GM15510 (cell line): ENCODE data around the gene ATG14.

ENCODE experiments used
- POLR2A ChIP-seq: IDR thresholded peaks from 3 replicates; pipeline ENCODE4 v1.6.1; 2011; ENCODE audit warnings: borderline replicate concordance; ENCODE audit not compliant: insufficient read length; ENCODE audit errors: extremely low read depth

Gene ATG14

GRCh38 chr14:55411426-55412389 lies at the start of gene ATG14:
Gene ATG14 (minus strand): TSS chr14:55411830. CDS start chr14:55411822, 8 bp downstream.
- peak; percentile 70 for TF ChIP-seq POLR2A

GRCh38 chr14:55458800-55459515 lies 47.3 kb upstream of the ATG14 start:
- no peak for TF ChIP-seq POLR2A

GRCh38 chr14:55457496-55457895 lies 45.9 kb upstream of the ATG14 start:
- no peak for TF ChIP-seq POLR2A

DNA sequence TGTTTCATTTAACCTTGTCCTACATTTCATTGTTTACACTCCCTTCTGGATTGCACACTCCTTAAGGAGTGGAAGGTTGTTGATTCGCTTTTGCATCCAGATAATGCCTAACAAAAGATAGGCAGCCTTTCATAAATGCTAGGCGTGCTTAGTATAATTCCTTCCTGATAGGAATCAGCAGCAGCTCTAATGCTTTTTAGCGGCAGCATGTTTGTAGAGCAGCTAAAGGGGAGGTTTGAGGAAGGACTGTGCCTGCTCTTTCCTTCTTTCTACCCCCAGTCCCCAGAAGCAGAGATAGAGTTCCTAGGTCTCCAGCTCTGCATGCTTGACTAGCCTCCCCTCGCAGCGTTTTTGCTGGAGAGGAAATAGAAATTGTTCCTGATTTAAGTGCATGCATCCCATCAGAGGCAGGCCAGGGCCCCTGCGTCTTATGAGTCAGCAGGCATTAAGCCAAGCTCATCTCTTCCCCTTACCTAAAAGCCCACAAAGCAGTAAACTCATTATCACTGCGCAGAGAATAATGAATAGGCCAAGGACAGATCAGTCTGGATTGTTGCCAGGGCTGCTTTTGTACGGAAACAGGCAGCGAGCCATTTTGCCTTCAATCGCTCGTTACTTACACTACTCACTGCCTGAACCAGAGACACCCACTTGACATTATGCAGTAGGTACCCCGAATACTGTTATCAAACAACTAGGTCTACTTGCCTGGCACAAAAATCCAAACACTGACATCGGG lies 42.8 kb upstream of the ATG14 start:
- TF ChIP-seq POLR2A = no peak

- no peak for TF ChIP-seq POLR2A
Observed at GRCh38 chr14:55451950-55452349, 40.3 kb upstream of the ATG14 start.

DNA sequence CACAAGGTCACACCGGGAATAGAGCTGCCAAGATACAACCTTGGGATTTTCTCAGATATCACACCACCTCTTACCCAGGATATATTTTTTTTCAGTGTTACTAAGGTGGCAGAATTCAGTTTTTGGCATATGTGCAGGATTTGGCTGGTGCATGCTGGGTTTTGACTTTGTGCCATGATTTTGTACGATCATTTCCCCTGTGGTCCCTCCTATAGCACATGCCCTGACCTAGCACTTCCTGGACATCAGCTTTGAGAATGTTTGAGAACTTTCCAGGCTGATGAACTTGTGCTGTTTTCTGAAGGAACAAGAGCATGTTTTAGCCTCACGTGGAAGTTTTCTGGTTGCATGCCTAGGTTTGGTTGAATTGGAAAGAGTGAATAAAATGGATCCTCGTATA lies 39.8 kb upstream of the ATG14 start:
- no peak for TF ChIP-seq POLR2A

- TF ChIP-seq POLR2A = no peak
Observed at GRCh38 chr14:55450987-55451386, 39.4 kb upstream of the ATG14 start.

- no peak for TF ChIP-seq POLR2A
Observed at GRCh38 chr14:55450539-55450938, 38.9 kb upstream of the ATG14 start.

GRCh38 chr14:55450124-55450523 lies 38.5 kb upstream of the ATG14 start:
- TF ChIP-seq POLR2A = no peak

DNA sequence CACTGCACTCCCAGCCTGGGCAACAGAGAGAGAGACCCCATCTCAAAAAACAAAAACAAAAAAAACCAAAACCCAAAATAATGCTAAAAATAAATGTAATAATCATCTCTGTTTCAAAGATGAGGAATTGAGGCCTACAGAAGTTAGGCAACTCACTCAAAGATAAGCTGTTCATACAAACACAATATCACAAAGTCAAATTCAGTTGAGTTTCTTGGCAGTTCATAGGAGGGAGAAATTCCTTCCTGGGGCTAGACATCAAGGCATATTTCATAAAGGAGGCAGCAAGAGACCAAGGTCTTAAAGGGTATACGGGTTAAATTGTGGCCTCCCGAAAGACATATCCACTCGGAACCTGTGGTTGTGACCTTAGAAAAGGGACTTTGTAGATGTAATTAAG lies 37.5 kb upstream of the ATG14 start:
- TF ChIP-seq POLR2A = no peak

GRCh38 chr14:55448141-55448614 lies 36.5 kb upstream of the ATG14 start:
- TF ChIP-seq POLR2A = no peak

DNA sequence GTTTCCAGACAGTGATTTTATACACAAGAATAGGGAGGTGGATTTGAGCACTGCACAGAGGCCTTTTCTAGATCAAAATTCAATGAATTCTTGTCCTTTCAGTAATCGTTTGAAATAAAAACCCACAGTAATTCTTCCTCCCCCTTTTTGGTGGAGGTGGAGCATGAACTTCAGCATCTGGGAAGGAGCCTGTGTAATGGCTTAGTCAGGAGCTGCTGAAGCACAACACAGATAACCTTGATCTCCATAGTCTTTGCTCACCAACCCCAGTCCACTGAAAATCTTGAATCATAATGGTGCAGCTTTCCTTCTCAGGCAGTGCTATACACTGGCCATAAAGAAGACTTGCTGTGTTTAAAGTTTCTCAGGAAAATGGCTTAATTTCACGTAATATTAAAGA lies 35.2 kb upstream of the ATG14 start:
- no peak for TF ChIP-seq POLR2A

- no peak for TF ChIP-seq POLR2A
Observed at GRCh38 chr14:55446127-55446736, 34.6 kb upstream of the ATG14 start.

- TF ChIP-seq POLR2A = no peak
Observed at GRCh38 chr14:55441286-55441685, 29.7 kb upstream of the ATG14 start.

DNA sequence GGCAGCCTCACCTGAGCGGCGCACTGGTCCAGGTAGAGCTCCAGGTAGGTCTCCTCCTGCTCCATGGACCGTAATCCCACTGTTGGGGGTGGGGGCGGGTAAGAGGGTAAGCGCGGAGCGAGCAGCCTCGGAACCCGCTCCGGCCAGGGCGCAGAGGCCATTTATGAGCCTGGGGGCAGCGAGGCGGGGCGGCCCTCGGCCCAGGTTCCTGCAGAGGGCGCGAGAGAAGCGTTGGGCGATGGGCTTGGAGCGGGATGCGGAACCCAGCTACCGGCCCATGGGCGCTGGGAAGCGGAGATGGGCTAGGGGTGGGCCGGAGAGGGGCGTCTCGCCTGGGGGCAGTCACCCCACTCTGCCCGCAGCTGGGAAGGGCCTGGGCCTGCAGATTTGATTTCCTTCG lies 28.8 kb upstream of the ATG14 start, which contains the start of gene TBPL2:
TBPL2 (minus strand) TSS at position 232 of the 400 bp plus-strand sequence; CDS start at position 65, 167 bp downstream.
- no peak for TF ChIP-seq POLR2A

DNA sequence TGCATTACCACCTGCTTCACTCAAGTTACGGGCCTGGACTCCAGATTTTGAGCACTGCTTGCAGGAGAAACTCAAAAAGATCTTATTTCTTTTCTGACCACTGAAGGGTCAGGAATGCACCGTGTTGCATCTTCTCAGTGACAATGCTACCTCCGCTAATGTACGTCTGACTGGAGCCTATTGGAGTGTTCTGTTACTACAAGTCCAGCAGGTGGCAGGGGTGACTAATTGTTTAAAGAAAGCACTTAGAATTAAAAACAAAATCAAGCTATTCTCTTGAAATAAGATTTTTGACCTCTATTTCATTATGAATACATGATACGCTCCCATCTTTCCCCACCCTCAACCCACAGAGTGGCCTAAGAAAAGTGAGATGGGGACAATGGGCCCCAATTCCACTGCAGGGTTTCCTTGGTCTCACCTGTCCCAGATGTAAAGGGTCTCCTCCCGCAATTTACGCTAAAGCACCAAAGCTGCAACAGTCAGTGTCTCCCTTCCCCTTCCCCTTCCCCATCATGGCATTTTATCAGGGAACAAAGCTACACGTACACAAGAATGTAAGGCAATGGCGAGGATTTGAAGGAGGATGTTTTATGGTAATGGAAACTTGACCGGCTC lies 26.5 kb upstream of the ATG14 start:
- no peak for TF ChIP-seq POLR2A
